GM12873 (cell line): ENCODE results near the gene RBCK1.

Experiments
- TF ChIP-seq, protein P1 (sequence below): IDR thresholded peaks from 2 replicates; pipeline ENCODE4 v1.5.1; 2012; ENCODE audit warnings: low read depth, mild to moderate bottlenecking, moderate library complexity, low read length, control low read depth; ENCODE audit not compliant: insufficient read depth; ENCODE audit errors: missing control alignments

Gene RBCK1

GRCh38 chr20:444862-445426 is 36.8 kb downstream of the RBCK1 start:
- TF ChIP-seq, protein P1, sequence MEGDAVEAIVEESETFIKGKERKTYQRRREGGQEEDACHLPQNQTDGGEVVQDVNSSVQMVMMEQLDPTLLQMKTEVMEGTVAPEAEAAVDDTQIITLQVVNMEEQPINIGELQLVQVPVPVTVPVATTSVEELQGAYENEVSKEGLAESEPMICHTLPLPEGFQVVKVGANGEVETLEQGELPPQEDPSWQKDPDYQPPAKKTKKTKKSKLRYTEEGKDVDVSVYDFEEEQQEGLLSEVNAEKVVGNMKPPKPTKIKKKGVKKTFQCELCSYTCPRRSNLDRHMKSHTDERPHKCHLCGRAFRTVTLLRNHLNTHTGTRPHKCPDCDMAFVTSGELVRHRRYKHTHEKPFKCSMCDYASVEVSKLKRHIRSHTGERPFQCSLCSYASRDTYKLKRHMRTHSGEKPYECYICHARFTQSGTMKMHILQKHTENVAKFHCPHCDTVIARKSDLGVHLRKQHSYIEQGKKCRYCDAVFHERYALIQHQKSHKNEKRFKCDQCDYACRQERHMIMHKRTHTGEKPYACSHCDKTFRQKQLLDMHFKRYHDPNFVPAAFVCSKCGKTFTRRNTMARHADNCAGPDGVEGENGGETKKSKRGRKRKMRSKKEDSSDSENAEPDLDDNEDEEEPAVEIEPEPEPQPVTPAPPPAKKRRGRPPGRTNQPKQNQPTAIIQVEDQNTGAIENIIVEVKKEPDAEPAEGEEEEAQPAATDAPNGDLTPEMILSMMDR = no peak

DNA sequence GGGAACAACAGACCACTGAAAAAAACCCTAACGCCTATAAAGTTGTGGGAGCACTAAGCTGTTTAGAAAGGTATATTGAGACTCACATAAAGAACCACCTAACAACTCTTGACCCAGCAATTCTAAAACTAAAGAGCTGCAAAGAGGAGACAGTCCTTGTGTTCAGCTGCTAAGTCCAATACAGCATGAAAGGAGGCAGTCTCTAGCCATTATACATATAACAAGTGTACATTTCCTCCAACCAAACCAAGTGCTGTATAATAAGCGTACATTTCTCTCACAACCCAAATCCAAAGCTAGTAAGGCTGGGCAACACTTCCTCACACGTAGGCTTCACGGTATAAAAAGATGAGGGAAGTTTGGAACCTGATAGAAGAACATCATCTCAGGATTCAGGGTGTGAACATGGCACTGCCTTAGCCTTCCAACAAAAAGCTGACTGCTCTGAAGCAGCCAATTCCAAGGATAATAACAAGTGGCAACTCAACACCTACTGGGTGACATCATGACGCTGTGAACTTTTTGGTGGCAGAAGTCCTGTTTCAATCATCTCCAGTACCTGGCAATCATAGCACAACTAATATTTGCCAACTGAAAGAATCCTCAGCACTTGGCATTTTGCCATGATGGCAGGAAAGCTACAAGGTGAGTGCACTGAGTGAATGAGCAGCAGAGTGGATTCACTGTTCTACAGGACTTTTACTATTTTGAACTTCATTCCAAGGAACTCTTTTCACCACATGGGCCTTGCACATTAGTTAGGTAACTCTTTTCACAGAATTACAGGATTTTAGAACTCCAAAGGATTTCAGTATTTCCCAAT is 37.6 kb downstream of the RBCK1 start:
- TF ChIP-seq, protein P1 = no peak

- TF ChIP-seq, protein P1 = no peak
Measured at GRCh38 chr20:454951-455350, 46.9 kb downstream of the RBCK1 start.

DNA sequence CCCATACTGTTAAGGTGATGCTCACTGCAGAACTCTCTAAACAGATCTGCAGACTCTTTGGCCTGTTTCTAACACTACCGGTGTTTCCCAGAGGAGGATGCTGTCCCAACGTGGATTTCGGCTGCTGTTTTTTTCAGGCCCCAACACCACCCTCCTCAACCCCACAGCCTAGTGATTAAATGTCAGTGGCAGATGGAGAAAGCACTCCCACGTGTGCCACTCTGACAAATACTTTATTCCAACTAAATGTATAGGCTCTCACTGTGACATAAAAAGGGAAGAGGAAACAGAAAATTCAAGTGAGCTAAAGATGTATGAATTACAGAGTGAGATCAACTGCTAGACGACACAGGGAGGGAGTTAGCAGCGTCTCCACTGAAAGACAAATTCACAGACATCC is 50.7 kb downstream of the RBCK1 start:
- TF ChIP-seq, protein P1 = no peak

DNA sequence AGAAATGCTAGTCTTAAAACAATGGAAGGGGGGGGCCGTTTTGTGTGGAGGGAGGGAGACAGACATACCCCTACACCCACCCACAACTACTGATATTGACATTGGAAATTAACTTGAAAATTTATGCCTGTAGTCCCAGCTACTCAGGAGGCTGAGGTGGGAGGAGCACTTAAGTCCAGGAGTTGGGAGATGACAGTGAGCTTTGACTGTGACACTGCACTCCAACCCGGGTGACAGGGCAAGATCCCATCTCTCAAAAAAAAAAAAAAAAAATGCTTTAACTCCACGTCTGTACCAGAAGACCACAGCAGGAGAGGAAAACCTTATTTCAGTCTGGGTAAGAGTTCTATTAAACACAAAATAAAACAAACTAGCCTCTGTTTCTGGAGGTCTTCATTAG is 52.1 kb downstream of the RBCK1 start:
- TF ChIP-seq, protein P1 = no peak

GRCh38 chr20:460707-461106 is 52.6 kb downstream of the RBCK1 start:
- TF ChIP-seq, protein P1 = no peak

- TF ChIP-seq, protein P1 = no peak
Measured at GRCh38 chr20:461254-462198, 53.4 kb downstream of the RBCK1 start.
